Activated naive CD8-positive, alpha-beta T cell treated with anti-CD3 and anti-CD28 coated beads for 36 hours (primary cell): ENCODE data around the gene ACAP3. TPM values are rescaled to one million over a fixed set of nuclear protein-coding genes. Genes with fewer than 3 reads are reported as not detected.
"Not testable (repeated sequence)": the region's sequence is repeated elsewhere in the genome, so short reads cannot be mapped to it uniquely, and the experiment has no call there.

Experiments used
- DNase-seq: peaks from one replicate; pipeline ENCODE4 v3.0.0; 2021
- H3K27ac Mint-ChIP-seq: one replicate; pipeline ENCODE4 v1.8.0; 2022; ENCODE audit warnings: mild to moderate bottlenecking, moderate library complexity, mixed read lengths
- H3K27me3 Mint-ChIP-seq: one replicate; pipeline ENCODE4 v1.8.0; 2022; ENCODE audit warnings: mild to moderate bottlenecking, mixed read lengths
- H3K36me3 Mint-ChIP-seq: one replicate; pipeline ENCODE4 v1.8.0; 2021; ENCODE audit warnings: mild to moderate bottlenecking, mixed read lengths
- H3K4me1 Mint-ChIP-seq: one replicate; pipeline ENCODE4 v1.8.0; 2021; ENCODE audit warnings: mixed read lengths
- H3K4me3 Mint-ChIP-seq: one replicate; pipeline ENCODE4 v1.8.0; 2022; ENCODE audit warnings: mild to moderate bottlenecking, moderate library complexity, mixed read lengths
- H3K9me3 Mint-ChIP-seq: one replicate; pipeline ENCODE4 v1.8.0; 2022; ENCODE audit warnings: mixed read lengths
- total RNA-seq, 2 experiments: library from RNA; stranded (reverse); gene quantifications; one replicate each; pipeline ENCODE4 v1.2.3, GENCODE V29; 2021

The ACAP3 gene
- total RNA-seq, 2 experiments from 2014 or later = 26.6 to 28.4 TPM

- no peak overlapping the region for H3K4me3 Mint-ChIP-seq
- no peaks in the 10 kb centered on the region for H3K9me3 Mint-ChIP-seq
- H3K27ac Mint-ChIP-seq = peak overlapping the region; percentile 38
- H3K27me3 Mint-ChIP-seq = no peaks in the 10 kb centered on the region
- peaks cover 14% of the 10 kb centered on the region for H3K4me1 Mint-ChIP-seq
- H3K36me3 Mint-ChIP-seq = peaks cover 26% of the 10 kb centered on the region
- no peak for DNase-seq
Observed at GRCh38 chr1:1253314-1253713, 54.4 kb downstream of the ACAP3 start.

- H3K27me3 Mint-ChIP-seq = no peaks in the 10 kb centered on the region
- H3K9me3 Mint-ChIP-seq = no peaks in the 10 kb centered on the region
- H3K4me3 Mint-ChIP-seq = peak overlapping the region; percentile 54
Observed at GRCh38 chr1:1250786-1251284, 56.9 kb downstream of the ACAP3 start.

GRCh38 chr1:1248009-1248913 is 59.5 kb downstream of the ACAP3 start:
- H3K27me3 Mint-ChIP-seq, H3K27ac Mint-ChIP-seq, H3K4me3 Mint-ChIP-seq, DNase-seq, H3K9me3 Mint-ChIP-seq: not testable (repeated sequence)
- Mint-ChIP-seq H3K4me1 (peaks cover 14% of the 10 kb centered on the region), H3K36me3 (peaks cover 18% of the 10 kb centered on the region)

More at GRCh38 chr1:1250786-1251284, 56.9 kb downstream of the ACAP3 start:
- DNase-seq = peak; percentile 81
- H3K27ac Mint-ChIP-seq = peak overlapping the region; percentile 93
- H3K36me3 Mint-ChIP-seq = peaks cover 21% of the 10 kb centered on the region
- peaks cover 14% of the 10 kb centered on the region for H3K4me1 Mint-ChIP-seq

GRCh38 chr1:1247341-1247913 is 60.3 kb downstream of the ACAP3 start:
- H3K4me3 Mint-ChIP-seq = no peak overlapping the region
- no peak for DNase-seq
- H3K36me3 Mint-ChIP-seq = peaks cover 12% of the 10 kb centered on the region
- peaks cover 14% of the 10 kb centered on the region for H3K4me1 Mint-ChIP-seq
- no peaks in the 10 kb centered on the region for H3K9me3 Mint-ChIP-seq
- H3K27me3 Mint-ChIP-seq = no peaks in the 10 kb centered on the region
- no peak overlapping the region for H3K27ac Mint-ChIP-seq

GRCh38 chr1:1246577-1247340 is 61.0 kb downstream of the ACAP3 start, which contains the start of gene C1QTNF12:
C1QTNF12 (minus strand) TSS chr1:1246722; CDS start chr1:1246690, 32 bp downstream.
- DNase-seq = no peak
- no peaks in the 10 kb centered on the region for H3K9me3 Mint-ChIP-seq
- H3K4me3 Mint-ChIP-seq = no peak within 1 kb of the TSS
- H3K27ac Mint-ChIP-seq = no peak within 1 kb of the TSS
- H3K27me3 Mint-ChIP-seq = no peaks in the 10 kb centered on the region
- peaks cover 8% of the 10 kb centered on the region for H3K36me3 Mint-ChIP-seq
- peaks cover 14% of the 10 kb centered on the region for H3K4me1 Mint-ChIP-seq

- no peak for DNase-seq
- no peak overlapping the region for H3K4me3 Mint-ChIP-seq
- no peaks in the 10 kb centered on the region for H3K9me3 Mint-ChIP-seq
- H3K36me3 Mint-ChIP-seq = peaks cover 6% of the 10 kb centered on the region
- H3K27ac Mint-ChIP-seq = no peak overlapping the region
- no peaks in the 10 kb centered on the region for H3K27me3 Mint-ChIP-seq
- peaks cover 11% of the 10 kb centered on the region for H3K4me1 Mint-ChIP-seq
Observed at GRCh38 chr1:1245817-1246576, 61.7 kb downstream of the ACAP3 start.

GRCh38 chr1:1245178-1245816 is 62.4 kb downstream of the ACAP3 start:
- peaks cover 7% of the 10 kb centered on the region for H3K4me1 Mint-ChIP-seq
- no peak for DNase-seq
- H3K9me3 Mint-ChIP-seq = no peaks in the 10 kb centered on the region
- no peak overlapping the region for H3K27ac Mint-ChIP-seq
- no peaks in the 10 kb centered on the region for H3K27me3 Mint-ChIP-seq
- no peak overlapping the region for H3K4me3 Mint-ChIP-seq
- H3K36me3 Mint-ChIP-seq = peaks cover 3% of the 10 kb centered on the region

- no peak for DNase-seq
- Mint-ChIP-seq H3K9me3 (no peaks in the 10 kb centered on the region), H3K4me3 (no peak overlapping the region), H3K27ac (no peak overlapping the region), H3K27me3 (no peaks in the 10 kb centered on the region), H3K4me1 (no peaks in the 10 kb centered on the region), H3K36me3 (no peaks in the 10 kb centered on the region)
Observed at GRCh38 chr1:1244192-1244811, 63.4 kb downstream of the ACAP3 start.

- Mint-ChIP-seq H3K27ac (no peak overlapping the region), H3K36me3 (no peaks in the 10 kb centered on the region), H3K4me1 (no peaks in the 10 kb centered on the region), H3K4me3 (no peak overlapping the region), H3K27me3 (no peaks in the 10 kb centered on the region), H3K9me3 (no peaks in the 10 kb centered on the region)
- DNase-seq = no peak
Observed at GRCh38 chr1:1243807-1244191, 63.9 kb downstream of the ACAP3 start.

- H3K27ac Mint-ChIP-seq = no peak overlapping the region
Observed at GRCh38 chr1:1243266-1243660, 64.5 kb downstream of the ACAP3 start.

GRCh38 chr1:1242461-1243265 is 65.1 kb downstream of the ACAP3 start:
- Mint-ChIP-seq H3K27me3 (no peaks in the 10 kb centered on the region), H3K36me3 (no peaks in the 10 kb centered on the region), H3K9me3 (no peaks in the 10 kb centered on the region), H3K4me1 (no peaks in the 10 kb centered on the region), H3K4me3 (no peak overlapping the region), H3K27ac (no peak overlapping the region)
- no peak for DNase-seq

More at GRCh38 chr1:1243266-1243660, 64.5 kb downstream of the ACAP3 start:
- Mint-ChIP-seq H3K9me3 (no peaks in the 10 kb centered on the region), H3K4me1 (no peaks in the 10 kb centered on the region), H3K4me3 (no peak overlapping the region), H3K27me3 (no peaks in the 10 kb centered on the region), H3K36me3 (no peaks in the 10 kb centered on the region)
- DNase-seq = no peak
